K562 (cell line): ENCODE data around the gene PFN2.

Source experiments
- IRF9 ChIP-seq: fragments of 450-650 bp; IDR thresholded peaks from 2 replicates; pipeline ENCODE4 v1.6.1; 2016; ENCODE audit warnings: missing biosample characterization, missing genetic modification characterization
- MAFF ChIP-seq: IDR thresholded peaks from 2 replicates; pipeline ENCODE4 v1.6.1; 2012; ENCODE audit warnings: low read length, improper control_type of control experiment
- MTA2 ChIP-seq: fragments of 450-650 bp; IDR thresholded peaks from 2 replicates; pipeline ENCODE4 v1.6.1; 2016; ENCODE audit warnings: low read depth
- TAF1 ChIP-seq: IDR thresholded peaks from 2 replicates; pipeline ENCODE4 v1.6.1; 2011; ENCODE audit warnings: mild to moderate bottlenecking, low read length, moderate library complexity; ENCODE audit not compliant: insufficient read depth, control insufficient read depth, severe bottlenecking; ENCODE audit errors: extremely low read depth
- ZEB2 ChIP-seq: fragments of 450-650 bp; IDR thresholded peaks from 2 replicates; pipeline ENCODE4 v1.6.1; 2016
- ZNF586 ChIP-seq: fragments of 450-650 bp; formaldehyde crosslinking; conservative IDR thresholded peaks from 2 replicates; pipeline ENCODE4 v1.4.0; 2020; ENCODE audit warnings: mild to moderate bottlenecking, moderate library complexity
- TF ChIP-seq, protein P1 (sequence below): sonication (generic); formaldehyde crosslinking; IDR thresholded peaks from 2 replicates; pipeline ENCODE4 v1.8.0; 2022; ENCODE audit warnings: mild to moderate bottlenecking, missing genetic modification reagents, borderline replicate concordance

DNA sequence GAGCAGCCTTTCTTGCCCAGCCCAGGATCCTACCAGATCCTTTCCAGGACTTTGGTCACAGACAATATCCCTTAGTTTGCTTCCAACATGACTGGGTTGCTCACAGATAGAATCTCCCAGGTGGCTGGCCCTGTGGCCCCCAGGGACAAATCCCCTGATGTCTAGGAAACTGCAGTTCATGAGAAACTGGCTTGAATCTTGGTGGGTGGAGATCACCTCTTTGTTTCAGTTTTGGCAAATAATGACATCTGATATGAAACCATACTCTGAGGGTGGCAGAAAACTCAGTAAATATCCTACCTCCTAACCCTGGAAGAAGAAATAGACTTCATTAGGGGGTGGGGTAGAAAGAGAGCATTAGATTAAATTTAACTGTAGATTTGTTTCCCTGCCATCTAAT is 44.1 kb upstream of the PFN2 start:
- TF ChIP-seq TAF1 (no peak), IRF9 (tag) (no peak), MTA2 (no peak), ZEB2 (no peak), MAFF (no peak), ZNF586 (CRISPR knock-in tag) (no peak)
- TF ChIP-seq, protein P1, sequence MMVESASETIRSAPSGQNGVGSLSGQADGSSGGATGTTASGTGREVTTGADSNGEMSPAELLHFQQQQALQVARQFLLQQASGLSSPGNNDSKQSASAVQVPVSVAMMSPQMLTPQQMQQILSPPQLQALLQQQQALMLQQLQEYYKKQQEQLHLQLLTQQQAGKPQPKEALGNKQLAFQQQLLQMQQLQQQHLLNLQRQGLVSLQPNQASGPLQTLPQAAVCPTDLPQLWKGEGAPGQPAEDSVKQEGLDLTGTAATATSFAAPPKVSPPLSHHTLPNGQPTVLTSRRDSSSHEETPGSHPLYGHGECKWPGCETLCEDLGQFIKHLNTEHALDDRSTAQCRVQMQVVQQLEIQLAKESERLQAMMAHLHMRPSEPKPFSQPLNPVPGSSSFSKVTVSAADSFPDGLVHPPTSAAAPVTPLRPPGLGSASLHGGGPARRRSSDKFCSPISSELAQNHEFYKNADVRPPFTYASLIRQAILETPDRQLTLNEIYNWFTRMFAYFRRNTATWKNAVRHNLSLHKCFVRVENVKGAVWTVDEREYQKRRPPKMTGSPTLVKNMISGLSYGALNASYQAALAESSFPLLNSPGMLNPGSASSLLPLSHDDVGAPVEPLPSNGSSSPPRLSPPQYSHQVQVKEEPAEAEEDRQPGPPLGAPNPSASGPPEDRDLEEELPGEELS (CRISPR knock-in tag), result no peak
